HG02852 (cell line): ENCODE results near the gene STYX.
"Not testable (repeated sequence)": the region's sequence is repeated elsewhere in the genome, so short reads cannot be mapped to it uniquely, and the experiment has no call there.

Source experiments
- ATAC-seq: cut with Tn5 transposase; IDR thresholded peaks from one replicate; pipeline ENCODE4 v1.9.1; 2021; ENCODE audit warnings: mild to moderate bottlenecking, moderate library complexity; ENCODE audit not compliant: unreplicated experiment

STYX gene

GRCh38 chr14:52724360-52724644 lies 5.7 kb upstream of the STYX start:
- no peak for ATAC-seq

- not testable (repeated sequence) for ATAC-seq
These were observed 2.5 kb upstream of the STYX start for GRCh38 chr14:52727509-52727908.

- not testable (repeated sequence) for ATAC-seq
These were observed 931 bp upstream of the STYX start for GRCh38 chr14:52729035-52729434.

- no peak for ATAC-seq
These were observed 411 bp upstream of the STYX start for GRCh38 chr14:52729585-52729924.

GRCh38 chr14:52730709-52731111 lies 744 bp downstream of the STYX start:
- no peak for ATAC-seq

- ATAC-seq = no peak
These were observed 3.9 kb downstream of the STYX start for GRCh38 chr14:52733824-52734223.

GRCh38 chr14:52735921-52736489 lies 6.0 kb downstream of the STYX start:
- no peak for ATAC-seq

GRCh38 chr14:52738409-52738808 lies 8.4 kb downstream of the STYX start:
- ATAC-seq = no peak

- ATAC-seq = no peak
These were observed 10.8 kb downstream of the STYX start for GRCh38 chr14:52740751-52741150.

- ATAC-seq = no peak
These were observed 11.9 kb downstream of the STYX start for GRCh38 chr14:52741865-52742264.

- ATAC-seq = no peak
These were observed 18.8 kb downstream of the STYX start for GRCh38 chr14:52748647-52749292.

- no peak for ATAC-seq
These were observed 25.8 kb downstream of the STYX start for GRCh38 chr14:52755607-52756316.

GRCh38 chr14:52759145-52759544 lies 29.2 kb downstream of the STYX start:
- ATAC-seq = no peak

- not testable (repeated sequence) for ATAC-seq
These were observed 33.0 kb downstream of the STYX start for GRCh38 chr14:52762923-52763322.

GRCh38 chr14:52767058-52767833 lies 37.3 kb downstream of the STYX start:
- no peak for ATAC-seq

GRCh38 chr14:52769887-52770286 lies 39.9 kb downstream of the STYX start:
- no peak for ATAC-seq

GRCh38 chr14:52776816-52777215 lies 46.9 kb downstream of the STYX start:
- ATAC-seq = no peak

- no peak for ATAC-seq
These were observed 48.7 kb downstream of the STYX start for GRCh38 chr14:52778702-52779101.

- ATAC-seq = no peak
These were observed 50.9 kb downstream of the STYX start for GRCh38 chr14:52780893-52781292.

- ATAC-seq = no peak
These were observed 51.7 kb downstream of the STYX start for GRCh38 chr14:52781629-52782028.

- no peak for ATAC-seq
These were observed 53.2 kb downstream of the STYX start for GRCh38 chr14:52783206-52783605.

- ATAC-seq = no peak
These were observed 56.9 kb downstream of the STYX start for GRCh38 chr14:52786887-52787286.
